ENCODE data around the gene FXYD3.

The FXYD3 gene, protein sequence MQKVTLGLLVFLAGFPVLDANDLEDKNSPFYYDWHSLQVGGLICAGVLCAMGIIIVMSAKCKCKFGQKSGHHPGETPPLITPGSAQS

DNA sequence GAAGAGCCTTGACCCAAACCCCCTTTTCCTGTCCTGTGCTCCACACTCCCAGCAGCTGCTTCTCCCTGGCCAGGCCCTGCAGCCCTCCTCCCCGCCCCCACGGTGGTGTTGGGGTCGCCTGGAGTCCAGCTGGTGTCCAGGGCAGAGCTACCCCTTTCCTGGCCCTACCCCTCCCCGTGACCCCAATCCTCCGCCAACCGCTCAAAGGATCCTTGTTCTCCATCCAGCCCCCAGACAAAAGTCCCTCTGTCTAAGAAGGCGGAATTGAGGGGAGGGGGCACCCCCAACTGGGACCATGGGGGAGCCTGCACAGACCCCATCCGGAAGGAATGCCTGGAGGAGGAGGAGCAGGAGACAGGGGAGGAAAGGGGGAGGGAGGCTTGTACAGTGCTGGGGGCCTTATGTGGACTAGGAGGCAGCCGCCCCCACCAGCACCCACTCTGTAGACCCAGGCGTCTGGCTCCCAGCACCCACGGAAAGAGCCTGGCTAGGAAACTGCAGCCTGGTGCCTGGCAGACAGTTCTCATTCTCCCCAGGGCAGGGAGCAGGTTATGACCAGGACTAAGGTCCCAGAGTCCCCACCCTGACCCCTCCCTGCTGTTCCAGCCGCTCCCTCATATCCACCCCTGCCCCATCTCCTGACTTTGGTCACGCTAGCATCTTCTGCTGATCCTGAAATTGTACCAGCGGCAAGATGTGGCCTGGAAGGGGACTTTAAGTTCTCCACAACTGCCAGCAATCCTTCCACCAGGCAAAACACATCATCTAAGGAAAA, at the start of gene FXYD3:
FXYD3 (plus strand) TSS at position 647 of the 775 bp plus-strand sequence. CDS start 3,554 bp downstream, outside the sequence.
- DNase-seq = no peak

DNA sequence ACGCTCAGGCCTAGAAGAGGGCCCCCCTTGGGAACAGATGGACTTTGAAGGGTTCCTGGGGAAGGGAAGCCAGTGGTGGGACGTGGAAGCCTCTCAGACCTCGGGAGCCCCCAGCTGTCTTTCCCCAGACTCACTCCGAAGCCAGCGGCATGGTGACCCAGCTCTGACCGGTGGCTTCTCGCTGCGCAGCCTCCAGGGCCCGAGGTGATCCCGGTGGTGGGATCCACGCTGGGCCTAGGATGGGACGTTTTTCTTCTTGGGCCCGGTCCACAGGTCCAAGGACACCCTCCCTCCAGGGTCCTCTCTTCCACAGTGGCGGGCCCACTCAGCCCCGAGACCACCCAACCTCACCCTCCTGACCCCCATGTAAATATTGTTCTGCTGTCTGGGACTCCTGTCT, 49.5 kb upstream of the FXYD3 start:
- DNase-seq = no peak

GRCh38 chr19:35066691-35067563, 48.7 kb upstream of the FXYD3 start:
- DNase-seq = no peak

- DNase-seq = no peak
Measured at GRCh38 chr19:35068941-35069634, 46.5 kb upstream of the FXYD3 start.

DNA sequence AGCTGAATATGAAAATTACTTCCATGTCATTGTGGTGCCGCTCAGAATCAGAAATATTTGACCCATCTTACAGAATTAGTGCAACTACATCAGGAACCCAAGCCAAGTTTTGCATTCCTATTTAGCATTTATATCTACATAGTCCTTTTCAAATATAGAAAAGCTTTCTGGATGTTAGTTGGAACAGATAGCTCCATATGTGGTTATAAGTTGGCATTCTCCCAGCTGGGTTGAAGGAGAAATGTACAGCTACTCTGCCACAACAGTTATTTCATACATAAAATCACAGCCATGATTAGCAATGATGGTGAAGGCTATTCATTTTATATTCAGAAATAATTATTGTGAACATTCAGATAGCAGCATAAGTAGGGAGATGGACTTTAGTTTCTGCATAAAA, 45.9 kb upstream of the FXYD3 start:
- DNase-seq = no peak

DNA sequence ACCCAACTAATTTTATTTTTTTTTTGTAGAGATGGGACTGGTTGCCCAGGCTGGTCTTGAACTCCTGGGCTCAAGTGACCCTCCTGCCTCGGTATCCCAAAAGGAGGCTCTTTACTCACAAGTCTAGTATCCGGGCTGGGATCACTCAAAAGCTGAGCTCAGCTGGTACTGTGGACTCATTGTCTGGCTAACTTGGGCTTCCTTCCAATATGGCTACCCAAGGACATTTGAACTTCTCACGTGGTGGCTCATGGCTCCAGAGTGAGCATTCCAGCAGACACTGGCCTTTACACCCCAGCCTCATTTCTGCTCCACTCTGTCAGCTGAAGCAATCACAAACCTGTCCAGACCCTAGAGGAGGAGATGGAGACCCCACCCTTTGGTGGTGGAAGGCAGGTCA, 45.2 kb upstream of the FXYD3 start:
- no peak for DNase-seq

GRCh38 chr19:35073516-35073915, 42.1 kb upstream of the FXYD3 start:
- no peak for DNase-seq

GRCh38 chr19:35073941-35074340, 41.7 kb upstream of the FXYD3 start:
- DNase-seq = no peak

- no peak for DNase-seq
Measured at GRCh38 chr19:35074426-35075201, 41.0 kb upstream of the FXYD3 start.

GRCh38 chr19:35075202-35076025, 40.2 kb upstream of the FXYD3 start:
- DNase-seq = no peak

DNA sequence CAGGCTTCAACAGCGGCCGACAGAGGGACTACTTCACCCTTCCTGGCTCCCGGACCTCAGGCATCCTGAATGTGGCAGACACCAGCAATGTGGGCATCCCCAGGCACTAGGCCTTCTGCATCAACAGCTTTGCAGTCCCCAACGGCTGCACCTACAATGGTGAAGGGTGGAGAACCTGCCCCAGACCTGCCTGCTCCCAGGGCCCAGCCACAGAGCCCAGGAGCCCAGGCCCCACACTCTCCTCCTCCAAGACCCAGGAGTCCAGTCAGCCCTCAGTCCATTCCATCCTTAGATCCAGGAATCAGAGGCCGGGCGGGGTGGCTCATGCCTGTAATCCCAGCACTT, 39.6 kb upstream of the FXYD3 start:
- DNase-seq = no peak

GRCh38 chr19:35076657-35077056, 39.0 kb upstream of the FXYD3 start:
- DNase-seq = no peak

GRCh38 chr19:35077411-35078223, 38.0 kb upstream of the FXYD3 start:
- no peak for DNase-seq

DNA sequence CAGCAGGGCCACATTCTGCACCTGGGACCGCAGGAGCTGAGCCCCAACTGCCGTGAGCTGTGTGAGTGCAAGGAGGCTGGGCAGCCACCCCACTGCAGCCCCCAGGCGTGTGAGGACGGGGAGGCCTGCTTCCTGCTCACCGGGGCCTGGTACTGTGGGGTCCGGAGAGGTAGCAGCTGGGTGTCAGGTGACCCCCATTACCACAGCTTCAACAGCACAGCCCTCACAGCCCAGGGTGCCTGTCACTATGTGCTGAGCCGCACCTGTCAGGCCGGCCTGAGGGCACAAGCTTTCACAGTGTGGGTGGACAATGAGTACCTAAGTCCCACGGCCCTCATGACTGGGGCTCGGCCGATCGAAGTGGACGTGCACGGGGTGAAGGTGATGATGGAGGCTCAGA, 35.8 kb upstream of the FXYD3 start:
- DNase-seq = no peak

GRCh38 chr19:35080613-35081170, 34.9 kb upstream of the FXYD3 start:
- DNase-seq = no peak

DNA sequence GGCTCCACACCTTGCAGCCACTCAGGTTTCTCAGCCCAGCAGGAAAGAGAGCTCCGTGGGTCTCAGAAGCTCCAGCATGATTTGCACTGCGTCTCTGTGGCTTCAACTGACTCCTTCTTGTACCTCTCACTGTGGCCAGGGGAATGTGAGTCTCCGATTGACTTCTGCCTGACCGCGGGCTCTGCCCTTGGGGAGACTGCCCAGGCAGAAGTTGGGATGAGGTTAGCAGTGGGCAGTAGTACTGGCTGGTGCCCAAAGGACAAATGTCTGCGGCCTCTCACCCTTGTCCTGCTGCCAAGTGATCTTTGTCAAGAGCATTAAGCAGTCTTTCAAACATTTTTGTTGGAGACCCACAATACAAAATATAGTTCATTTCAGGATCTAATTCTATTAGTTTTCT, 34.4 kb upstream of the FXYD3 start:
- DNase-seq = no peak

- no peak for DNase-seq
Measured at GRCh38 chr19:35083691-35084508, 31.7 kb upstream of the FXYD3 start.

DNA sequence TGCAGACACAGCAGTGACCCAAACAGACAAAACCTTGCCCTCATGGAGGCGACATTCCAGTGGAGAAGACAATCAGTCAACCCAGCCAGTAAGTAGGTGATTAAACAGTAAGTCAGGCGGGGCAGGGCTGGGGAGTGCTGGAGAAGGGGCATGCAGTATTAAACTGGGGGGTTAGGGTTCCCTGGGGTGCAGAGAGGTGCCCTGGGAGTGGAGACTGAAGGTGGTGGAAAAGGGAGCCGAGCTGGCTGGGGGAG, 31.2 kb upstream of the FXYD3 start:
- DNase-seq = no peak

DNA sequence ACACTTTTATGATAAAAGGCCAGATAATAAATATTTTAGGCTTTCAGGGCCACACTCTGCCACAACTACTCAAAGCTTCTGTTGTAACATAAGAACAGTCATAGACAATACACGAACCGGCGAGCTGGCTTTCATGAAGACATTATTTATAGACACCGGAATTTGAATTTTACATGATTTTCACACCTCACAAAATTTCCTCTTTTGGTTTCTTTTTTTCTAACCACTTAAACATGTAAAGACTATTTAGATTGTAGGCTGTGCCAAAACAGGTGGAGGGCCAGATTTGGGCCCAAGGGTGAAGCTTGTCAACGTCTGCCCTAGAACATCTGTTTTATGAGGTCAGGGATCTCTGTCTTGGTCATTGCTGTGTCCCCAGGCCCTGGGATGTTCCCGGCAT, 29.7 kb upstream of the FXYD3 start:
- DNase-seq = no peak

GRCh38 chr19:35086455-35086854, 29.2 kb upstream of the FXYD3 start:
- no peak for DNase-seq
